HCEC 1CT (cell line): ENCODE measurements around the gene PTPRO.

Experiments used
- DNase-seq: peaks from one replicate; pipeline ENCODE4 v3.0.0-alpha.2; 2017

The PTPRO gene

GRCh38 chr12:15355766-15356165 is 33.5 kb downstream of the PTPRO start:
- no peak for DNase-seq

DNA sequence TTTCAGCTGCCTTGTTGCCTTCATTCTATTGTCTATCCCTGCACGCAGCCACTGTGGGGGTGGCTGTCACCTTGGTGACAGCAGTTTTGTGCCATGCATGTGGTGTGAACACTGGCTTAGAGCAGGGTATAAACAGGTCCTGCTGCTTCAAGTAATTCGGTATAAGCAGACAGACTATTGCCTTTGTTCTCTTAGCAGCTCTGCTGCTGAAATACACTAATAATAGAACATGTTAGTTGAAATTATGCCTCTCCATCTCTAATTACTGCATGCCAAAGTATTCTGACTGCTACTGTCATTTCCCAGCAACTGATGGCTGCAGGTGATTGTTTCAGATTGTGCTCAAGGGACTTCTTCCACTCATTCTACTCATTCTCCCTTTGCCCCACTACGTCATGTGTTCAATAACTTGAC is 34.6 kb downstream of the PTPRO start:
- no peak for DNase-seq

DNA sequence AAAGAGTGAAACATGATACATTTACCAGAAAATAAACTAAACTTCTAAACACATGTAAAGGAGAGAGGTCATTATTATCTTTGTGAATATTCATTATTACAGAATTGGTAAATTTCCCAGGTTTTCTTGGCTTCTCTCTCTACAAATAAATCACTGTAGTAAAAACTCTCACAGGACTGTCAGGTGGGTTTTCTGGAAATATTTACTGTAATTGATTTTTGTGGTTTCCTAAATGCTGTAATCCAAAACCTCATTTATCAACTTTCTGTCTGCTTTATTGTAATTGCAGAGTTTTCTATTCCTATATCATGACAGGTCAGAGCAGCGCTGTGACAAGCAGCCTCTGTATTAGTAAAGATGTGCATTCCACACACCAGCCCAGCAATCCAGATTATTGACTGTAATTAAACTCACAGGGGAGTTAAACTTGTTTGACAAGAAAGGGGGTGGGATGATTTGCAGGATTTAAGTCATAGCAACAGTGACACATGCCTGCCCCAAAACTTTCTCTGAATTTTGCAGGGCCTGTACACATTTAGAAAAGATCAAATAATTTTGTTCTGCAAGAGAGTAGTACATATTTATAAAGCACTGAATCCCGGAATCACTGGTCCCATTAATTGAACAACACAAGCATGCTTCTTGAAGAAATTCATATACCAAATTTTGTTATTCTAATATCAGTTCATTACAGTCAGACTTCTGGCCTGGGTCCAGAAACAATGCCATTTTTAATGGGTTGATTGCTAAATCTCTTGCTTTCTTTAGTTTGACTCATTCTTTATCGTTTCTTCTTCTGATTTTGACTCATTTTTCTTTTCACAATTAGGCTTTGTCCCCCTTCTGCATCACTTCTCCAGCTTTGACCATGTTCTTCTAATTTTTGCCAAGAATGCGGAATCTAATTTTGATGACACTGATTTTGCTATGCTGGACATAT is 42.2 kb downstream of the PTPRO start:
- DNase-seq = peak; percentile 49

GRCh38 chr12:15368812-15369211 is 46.5 kb downstream of the PTPRO start:
- no peak for DNase-seq

DNA sequence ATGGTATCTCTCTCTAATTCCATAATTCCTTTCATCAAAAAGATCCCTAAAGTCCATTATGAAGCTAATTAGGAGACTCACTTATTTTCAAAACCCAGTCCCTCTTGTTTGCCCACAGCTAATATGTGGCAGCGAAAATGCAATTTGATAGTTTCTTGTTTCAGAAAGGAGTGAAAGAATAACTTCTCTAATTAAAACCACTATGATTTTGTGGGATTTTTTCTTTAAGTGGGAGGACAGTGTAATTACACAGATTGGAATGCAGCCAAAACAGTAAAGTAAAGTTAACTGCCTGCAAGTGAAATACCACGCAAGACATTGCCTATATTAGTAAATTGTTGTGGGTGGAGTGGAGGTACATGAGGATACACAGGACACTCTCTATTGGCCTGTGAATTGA is 50.0 kb downstream of the PTPRO start:
- DNase-seq = no peak

DNA sequence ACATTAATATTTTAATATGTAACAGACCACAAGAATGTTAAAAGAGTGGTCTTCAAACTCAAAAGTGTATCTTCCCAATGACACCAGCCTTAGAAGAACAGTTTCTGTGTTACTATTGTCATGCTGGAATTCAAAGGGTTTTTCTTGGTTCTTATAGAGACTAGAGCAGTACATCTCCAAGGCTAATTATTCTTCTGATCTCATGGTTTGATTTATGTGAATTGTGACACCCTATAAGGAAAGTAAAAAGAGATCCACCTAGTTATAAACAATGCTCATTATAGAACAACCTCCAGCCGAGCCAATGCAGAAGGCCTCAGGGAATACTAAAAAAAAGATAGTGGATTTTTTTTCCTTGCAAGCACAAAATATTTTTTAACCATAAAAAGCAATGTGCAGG is 65.5 kb downstream of the PTPRO start:
- no peak for DNase-seq

GRCh38 chr12:15389561-15389960 is 67.3 kb downstream of the PTPRO start:
- no peak for DNase-seq

DNA sequence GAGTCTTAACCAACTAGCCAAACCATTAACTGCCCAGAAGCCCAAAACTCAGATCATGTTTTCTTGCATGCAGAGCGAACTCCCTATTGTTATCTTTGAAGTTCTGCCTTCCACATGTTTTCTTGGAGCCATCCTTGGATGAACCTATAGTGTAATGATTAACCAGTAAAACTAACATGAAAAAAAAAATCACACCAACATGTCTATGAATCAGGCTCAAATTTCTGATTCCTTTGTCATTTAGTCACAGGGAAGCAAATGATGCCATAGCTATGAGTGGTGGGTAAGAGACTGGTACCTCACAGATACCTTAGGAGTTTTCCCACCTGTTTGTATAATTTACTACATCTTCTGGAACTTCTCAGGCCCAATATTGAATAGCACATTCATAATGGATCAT is 70.7 kb downstream of the PTPRO start:
- DNase-seq = peak; percentile 38

GRCh38 chr12:15393995-15394394 is 71.7 kb downstream of the PTPRO start:
- peak; percentile 11 for DNase-seq

- DNase-seq = peak; percentile 95
Measured at GRCh38 chr12:15404485-15404884, 82.2 kb downstream of the PTPRO start.

DNA sequence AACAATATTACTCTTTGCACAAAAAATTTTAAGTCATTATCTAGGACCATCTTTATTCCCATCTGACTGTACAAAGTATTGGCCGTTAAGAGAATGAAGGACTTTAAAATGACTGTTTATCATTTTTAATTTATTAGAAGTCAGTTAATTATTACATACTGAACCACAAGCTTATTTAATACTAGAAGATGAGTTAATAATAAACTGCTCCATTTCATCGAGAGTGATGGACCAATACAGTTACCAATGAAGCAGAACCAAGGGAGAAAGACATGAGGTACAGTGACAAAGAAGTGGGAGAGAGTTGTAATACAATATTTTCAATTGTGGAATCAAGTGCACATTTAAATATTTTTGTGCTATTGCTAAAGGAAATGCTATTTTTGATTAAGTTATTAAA is 83.3 kb downstream of the PTPRO start:
- no peak for DNase-seq

DNA sequence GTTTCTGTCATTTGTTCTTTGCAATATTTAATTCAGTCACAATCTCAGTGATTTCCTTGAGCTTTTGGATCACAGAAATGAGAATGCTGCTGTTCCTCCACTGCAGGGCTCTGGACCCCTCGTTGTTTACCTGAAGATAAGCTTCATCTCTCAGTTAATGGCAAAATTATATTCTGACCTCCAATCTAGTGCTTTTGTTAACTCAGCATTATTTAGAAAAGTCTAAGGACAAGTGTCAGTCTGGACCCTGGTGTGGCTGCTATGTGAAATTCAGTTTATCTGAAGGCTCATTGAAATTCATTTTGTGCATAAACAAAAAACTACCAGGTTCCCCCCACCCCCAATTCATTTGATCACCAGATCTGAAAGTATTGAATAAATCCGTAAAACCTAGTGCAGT is 84.7 kb downstream of the PTPRO start:
- DNase-seq = no peak

GRCh38 chr12:15411842-15412241 is 89.5 kb downstream of the PTPRO start:
- no peak for DNase-seq

DNA sequence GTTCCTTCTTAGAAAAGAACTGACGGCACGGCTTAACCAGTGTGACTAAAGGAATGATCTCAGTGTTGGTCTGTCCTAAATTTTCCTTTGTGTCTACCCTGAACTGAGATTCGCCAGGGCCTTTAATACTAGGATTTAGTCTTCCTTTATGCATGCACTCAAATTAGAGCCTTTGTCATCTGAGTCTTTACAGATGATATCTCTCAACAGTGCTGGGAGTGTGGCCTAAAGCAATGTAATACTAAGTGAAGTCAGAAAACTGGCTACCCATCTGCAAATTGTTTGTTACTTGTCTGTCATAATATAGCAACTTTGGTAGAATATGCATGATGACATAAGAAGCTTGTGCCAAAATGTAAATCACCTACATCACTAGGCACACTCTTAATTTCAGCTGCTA is 95.4 kb downstream of the PTPRO start:
- DNase-seq = no peak

DNA sequence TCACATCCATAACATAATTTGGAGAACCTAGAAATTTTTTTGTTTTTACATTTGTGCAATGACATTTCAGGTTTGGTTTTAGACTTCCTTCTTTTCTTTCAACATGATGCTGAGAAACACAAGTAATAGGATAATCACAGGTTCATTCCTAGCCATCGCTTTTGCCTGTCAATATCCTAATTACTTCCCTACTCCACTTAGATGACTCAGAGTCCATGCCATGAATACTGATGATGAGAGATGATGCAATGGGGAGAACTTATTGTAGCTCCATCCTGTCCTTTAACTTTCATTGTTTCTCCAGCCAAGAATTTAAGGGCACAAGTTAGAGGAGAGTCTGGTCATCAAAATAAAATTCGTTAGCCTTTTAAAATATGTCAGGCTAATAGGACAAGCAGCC is 101.3 kb downstream of the PTPRO start:
- DNase-seq = peak; percentile 83

DNA sequence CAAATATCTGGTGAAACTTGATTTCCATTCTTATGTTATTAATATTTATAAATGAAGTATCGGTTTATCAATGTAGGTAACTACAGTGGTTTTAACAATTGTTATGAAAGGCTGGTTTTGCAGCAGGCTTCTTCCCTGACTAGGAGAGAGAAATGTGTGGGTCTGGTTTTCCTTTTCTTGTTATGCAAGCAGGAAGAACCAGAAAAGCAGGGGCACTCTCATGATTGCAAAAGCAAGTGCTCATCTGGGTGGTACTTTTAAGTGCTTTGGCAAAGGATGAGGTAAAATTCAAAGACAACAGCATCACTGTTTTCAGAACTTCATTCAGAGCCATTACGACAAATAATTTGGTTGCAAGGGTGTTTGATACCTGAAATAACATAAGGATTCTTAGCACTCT is 105.6 kb downstream of the PTPRO start:
- DNase-seq = no peak

DNA sequence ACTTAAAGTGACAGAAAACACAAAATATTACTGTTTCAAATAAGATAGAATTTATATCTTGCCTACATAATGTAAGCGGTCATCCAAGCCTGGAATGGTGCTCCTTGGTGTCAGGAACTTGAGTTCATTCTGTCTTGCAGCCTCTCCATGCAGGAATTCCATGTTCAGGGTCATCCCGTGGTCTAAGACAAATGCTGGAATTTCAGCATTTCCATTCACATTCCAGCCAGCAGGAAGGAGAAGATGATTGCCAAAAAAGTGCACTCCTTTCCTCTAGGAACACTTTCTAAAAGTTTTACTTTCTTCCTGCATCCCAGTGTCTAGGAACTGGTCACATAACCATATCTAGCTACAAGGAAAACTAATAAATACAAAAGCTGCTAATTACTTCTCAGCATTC is 106.3 kb downstream of the PTPRO start:
- DNase-seq = no peak

- no peak for DNase-seq
Measured at GRCh38 chr12:15429262-15429661, 107.0 kb downstream of the PTPRO start.

- no peak for DNase-seq
Measured at GRCh38 chr12:15435597-15435996, 113.3 kb downstream of the PTPRO start.

DNA sequence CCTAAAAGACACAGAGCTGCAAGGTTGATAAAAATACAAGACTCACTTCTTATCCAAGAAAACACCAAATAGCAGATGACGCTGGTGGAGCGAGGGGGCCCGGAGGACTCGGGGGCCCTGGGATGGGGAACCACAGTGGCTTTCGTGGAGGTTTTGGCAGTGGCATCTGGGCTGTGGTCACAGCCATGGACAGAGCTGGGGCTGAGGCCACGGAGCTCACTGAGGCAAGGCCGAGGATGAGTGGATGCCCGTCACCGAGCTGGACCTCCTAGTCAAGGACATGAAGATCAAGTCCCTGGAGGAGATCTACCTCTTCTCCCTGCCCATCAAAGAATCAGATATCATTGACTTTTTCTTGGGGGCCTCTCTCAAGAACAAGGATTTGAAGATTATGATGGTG is 117.2 kb downstream of the PTPRO start:
- DNase-seq = no peak

GRCh38 chr12:15443050-15443449 is 120.7 kb downstream of the PTPRO start:
- no peak for DNase-seq

DNA sequence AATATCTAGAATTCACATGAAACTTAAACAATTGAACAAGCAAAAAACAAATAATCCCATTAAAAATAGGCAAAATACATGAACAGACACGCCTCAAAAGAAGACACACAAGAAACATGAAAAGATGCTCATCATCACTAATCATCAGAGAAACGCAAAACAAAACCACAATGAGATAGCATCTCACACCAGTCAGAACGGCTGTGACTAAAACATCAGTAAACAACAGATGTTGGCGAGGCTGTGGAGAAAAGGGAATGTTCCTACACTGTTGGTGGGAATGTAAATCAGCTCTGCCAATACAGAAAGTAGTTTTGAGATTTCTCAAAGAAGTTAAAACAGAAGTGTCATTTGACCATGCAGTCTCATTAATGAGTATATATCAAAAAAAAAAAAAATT is 121.3 kb downstream of the PTPRO start:
- peak; percentile 72 for DNase-seq

DNA sequence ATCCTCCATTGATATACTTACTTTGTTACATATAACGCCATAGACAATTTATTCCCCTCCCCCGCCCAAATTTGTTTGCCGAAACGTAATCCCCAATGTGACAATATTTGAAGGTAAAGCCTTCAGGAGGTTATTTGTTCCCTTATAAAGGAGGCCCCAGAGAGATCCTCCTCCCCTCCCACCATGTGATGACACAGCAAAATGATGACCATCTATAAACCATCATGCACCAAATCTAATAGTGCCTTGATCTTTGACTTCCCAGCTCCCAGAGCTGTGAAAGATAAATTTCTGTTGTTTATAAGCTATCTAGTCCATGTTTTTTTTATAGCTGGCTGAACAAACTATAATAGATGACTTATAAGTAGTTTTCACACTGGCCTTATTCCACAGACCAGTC is 122.2 kb downstream of the PTPRO start:
- DNase-seq = no peak

- DNase-seq = peak; percentile 81
Measured at GRCh38 chr12:15446807-15447206, 124.5 kb downstream of the PTPRO start.

- DNase-seq = no peak
Measured at GRCh38 chr12:15453613-15454012, 131.3 kb downstream of the PTPRO start.
